ENCODE data around the gene VPS37B.
"Not testable (repeated sequence)": the region's sequence is repeated elsewhere in the genome, so short reads cannot be mapped to it uniquely, and the experiment has no call there.

The VPS37B gene

GRCh38 chr12:122884091-122884826 is 11.7 kb downstream of the VPS37B start:
- DNase-seq (ENCODE audit: low read depth in 4 of 4, low spot score in 1 of 4) = no peak

- no peak for DNase-seq (ENCODE audit: low read depth in 4 of 4, low spot score in 1 of 4)
Observed at GRCh38 chr12:122882908-122883558, 12.9 kb downstream of the VPS37B start.

DNA sequence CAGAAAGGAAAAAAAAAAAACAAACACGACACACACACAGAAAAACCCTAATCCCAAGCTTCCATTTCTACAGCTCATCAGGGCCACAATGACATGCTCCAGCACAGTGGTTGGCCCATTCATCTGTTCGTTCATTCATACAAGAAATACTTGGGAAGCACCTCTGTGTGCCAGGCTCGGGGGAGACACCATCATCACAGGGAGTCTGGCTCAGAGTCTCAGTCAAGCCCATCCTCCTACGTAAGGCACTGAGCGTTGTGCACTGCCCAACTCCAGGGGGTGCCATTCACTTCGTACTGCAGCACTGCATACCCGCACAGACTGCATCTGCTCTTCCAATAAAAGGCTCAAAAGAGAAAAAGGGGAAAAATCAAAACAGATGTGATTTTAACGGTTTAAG is 15.3 kb downstream of the VPS37B start:
- DNase-seq (ENCODE audit: low read depth in 4 of 4, low spot score in 1 of 4) = no peak

- DNase-seq (ENCODE audit: low read depth in 4 of 4, low spot score in 1 of 4) = no peak
Observed at GRCh38 chr12:122880155-122880667, 15.7 kb downstream of the VPS37B start.

DNA sequence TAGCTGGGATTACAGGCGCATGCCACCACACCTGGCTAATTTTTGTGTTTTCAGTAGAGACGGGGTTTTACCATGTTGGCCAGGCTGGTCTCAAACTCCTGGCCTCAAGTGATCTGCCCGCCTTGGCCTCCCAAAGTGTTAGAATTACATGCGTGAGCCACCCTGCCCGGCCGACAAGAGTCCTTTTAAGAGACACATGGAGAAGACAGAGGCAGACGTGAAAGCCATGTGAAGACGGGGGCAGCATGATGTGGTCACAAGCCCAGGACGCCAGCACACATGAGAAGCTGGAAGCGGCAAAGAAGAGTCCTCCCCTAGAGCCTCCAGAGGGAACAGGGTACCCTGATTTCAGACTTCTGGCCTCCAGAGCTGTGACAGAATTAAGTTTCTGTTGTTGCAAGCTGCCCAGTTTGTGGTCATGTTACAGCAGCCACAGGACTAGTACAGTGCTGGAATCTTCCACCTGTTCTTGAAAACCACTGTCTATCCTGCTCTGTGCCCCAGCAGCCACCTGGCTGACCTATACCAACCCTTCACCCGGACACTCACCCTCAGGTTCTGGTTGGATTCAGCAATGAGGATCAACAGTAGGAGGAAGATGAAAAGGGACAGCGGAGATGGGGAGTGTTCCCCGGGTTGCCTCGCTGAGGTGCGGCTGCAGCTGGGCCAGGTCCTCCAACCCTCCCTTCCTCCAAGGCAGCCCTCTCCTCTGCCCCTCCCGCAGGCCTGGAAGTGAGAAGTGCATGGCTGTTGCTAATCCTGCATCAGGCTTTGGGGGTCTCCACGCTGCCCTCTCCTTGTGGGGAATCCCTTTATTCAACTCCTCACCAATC is 16.9 kb downstream of the VPS37B start:
- DNase-seq (ENCODE audit: low read depth in 4 of 4, low spot score in 1 of 4) = no peak

- DNase-seq (ENCODE audit: low read depth in 4 of 4, low spot score in 1 of 4) = no peak
Observed at GRCh38 chr12:122876731-122877130, 19.2 kb downstream of the VPS37B start.

DNA sequence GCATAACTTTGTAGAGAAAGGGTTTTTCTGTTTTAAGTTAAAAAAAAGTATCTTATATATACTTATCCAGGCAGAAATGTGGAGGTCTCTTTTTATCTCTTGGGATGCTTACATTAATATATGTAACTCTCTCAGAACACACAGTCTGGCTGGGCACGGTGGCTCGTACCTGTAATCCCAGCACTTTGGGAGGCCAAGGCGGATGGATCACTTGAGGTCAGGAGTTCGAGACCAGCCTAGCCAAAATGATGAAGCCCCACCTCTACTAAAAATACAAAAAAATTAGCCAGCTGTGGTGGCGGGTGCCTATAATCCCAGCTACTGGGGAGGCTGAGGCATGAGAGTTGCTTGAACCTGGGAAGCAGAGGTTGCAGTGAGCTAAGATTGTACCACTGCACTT is 19.6 kb downstream of the VPS37B start:
- not testable (repeated sequence) for DNase-seq (ENCODE audit: low read depth in 4 of 4, low spot score in 1 of 4)

GRCh38 chr12:122875590-122876220 is 20.2 kb downstream of the VPS37B start:
- no peak for DNase-seq (ENCODE audit: low read depth in 4 of 4, low spot score in 1 of 4)

DNA sequence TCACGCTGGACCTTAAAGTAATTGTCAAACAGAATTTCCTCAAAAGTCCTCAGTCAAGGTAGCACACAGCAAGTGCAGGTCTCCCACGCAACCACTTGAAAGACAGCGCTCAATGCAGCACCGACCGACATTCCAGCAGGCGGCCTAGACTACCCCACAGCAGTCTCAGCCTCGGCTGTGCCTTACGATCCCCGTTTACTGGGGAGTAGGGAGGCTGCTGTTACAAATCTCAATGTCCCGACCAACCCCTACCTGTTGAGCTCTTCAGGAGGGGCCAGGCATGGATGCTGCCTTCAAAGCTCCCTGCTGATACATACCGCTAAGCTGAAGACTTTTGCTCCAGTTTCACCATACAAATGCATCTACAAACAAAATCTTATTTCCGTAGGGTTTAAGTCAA is 21.8 kb downstream of the VPS37B start:
- DNase-seq (ENCODE audit: low read depth in 4 of 4, low spot score in 1 of 4) = peak in 1 of 4 experiments; percentile 34

GRCh38 chr12:122873540-122873939 is 22.4 kb downstream of the VPS37B start:
- DNase-seq (ENCODE audit: low read depth in 4 of 4, low spot score in 1 of 4) = no peak

GRCh38 chr12:122872815-122873361 is 23.0 kb downstream of the VPS37B start:
- no peak for DNase-seq (ENCODE audit: low read depth in 4 of 4, low spot score in 1 of 4)

DNA sequence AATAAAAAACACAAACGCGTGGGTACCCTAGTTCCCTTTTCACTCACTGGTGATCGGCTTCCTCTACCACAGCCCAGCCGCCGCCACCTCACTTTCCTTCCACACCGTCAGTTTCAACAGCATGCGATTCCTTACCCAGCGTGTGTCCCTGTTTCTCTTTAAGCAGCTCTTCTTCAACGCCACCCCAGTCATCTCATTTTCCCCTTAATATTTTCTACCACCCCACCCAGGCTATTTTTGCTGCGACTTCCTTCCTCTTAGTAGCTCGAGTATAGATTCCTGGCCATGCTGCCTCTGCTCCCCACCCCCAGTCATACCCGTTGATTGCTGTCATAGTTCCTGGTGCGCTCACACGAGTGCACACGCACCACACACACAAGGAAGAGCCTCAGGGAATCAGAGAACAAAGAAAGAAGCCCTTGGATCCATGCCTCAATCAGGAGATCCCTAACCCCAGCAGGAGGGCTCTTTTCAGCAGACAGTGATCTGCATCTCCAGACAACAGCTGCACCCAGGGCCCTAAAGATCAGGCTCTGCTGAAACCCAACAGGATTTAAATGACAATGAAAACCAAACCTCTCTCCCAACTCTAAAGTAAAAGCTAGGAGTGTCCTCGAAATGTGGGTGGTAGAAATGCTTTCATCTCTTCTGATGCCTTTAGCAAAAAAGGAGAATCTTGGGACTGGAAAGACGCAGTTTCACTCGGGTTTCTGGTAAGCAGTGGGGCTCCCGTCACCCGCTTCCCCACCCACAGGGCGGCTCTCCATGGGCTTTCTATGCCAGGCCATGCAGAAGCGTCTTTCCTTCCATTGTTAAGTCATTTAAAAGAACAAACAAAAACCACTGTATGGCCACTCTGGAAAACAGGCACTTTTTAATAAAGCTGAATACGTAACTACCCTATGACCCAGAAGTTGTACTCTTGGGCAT is 23.8 kb downstream of the VPS37B start:
- peak in 1 of 4 experiments; percentile 55 for DNase-seq (ENCODE audit: low read depth in 4 of 4, low spot score in 1 of 4)

GRCh38 chr12:122870867-122871664 is 24.9 kb downstream of the VPS37B start:
- DNase-seq (ENCODE audit: low read depth in 4 of 4, low spot score in 1 of 4) = no peak

- DNase-seq (ENCODE audit: low read depth in 4 of 4, low spot score in 1 of 4) = no peak
Observed at GRCh38 chr12:122870163-122870842, 25.6 kb downstream of the VPS37B start.

DNA sequence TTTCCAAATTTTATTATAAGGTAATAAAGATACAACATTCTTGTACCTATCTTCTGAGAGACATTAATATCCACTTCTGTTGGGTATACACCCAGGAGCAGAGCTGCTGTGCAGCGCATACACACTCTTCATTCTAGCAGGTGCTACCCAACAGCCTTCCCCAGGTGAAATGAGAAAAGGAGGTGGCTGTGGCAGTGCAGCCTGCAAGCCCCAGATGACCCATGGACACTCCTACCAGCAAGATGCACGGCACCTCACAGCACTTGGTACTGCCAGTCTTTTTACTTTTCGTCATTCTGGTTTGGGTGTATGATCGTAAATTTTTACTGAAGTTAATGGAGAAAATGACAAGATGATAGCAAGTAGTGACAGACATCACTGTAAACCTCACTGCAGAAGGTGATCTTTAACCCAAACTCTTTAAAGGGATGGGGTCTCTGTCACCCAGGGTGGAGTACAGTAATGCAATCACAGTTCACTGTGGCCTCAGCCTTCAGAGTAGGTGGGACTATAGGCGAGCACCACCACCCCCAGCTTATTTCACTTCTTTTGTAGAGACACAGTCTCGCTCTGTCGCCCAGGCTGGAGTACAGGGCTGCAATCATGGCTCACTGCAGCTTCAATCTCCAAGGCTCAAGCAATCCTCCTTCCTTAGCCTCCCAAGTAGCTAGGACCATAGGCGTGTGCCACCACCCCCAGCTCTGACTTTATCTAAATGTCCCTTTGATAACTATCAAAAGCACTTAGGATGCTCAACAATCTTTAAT is 26.5 kb downstream of the VPS37B start:
- DNase-seq (ENCODE audit: low read depth in 4 of 4, low spot score in 1 of 4) = no peak

GRCh38 chr12:122868471-122869177 is 27.3 kb downstream of the VPS37B start:
- DNase-seq (ENCODE audit: low read depth in 4 of 4, low spot score in 1 of 4) = no peak
